HCT116 (cell line): ENCODE results near the gene SAMD15.

Source experiments
- CTCF ChIP-seq, 3 experiments: fragments of 200-600 bp in 1 of 3; sonication (generic) in 1 of 3; IDR thresholded peaks in 2 of 3; conservative IDR thresholded peaks in 1 of 3; 2 replicates each; pipeline ENCODE4 v1.5.1; 2012 to 2017; ENCODE audit warnings: low read depth in 2 of 3, low read length in 2 of 3, antibody characterized with exemption in 1 of 3, borderline replicate concordance in 1 of 3, control low read depth in 1 of 3, mild to moderate bottlenecking in 1 of 3, mixed read lengths in 1 of 3, mixed run types in 1 of 3, moderate library complexity in 1 of 3; ENCODE audit not compliant: insufficient read depth in 1 of 3
- EZH2 ChIP-seq: fragments of 200-600 bp; sonication (generic); IDR thresholded peaks from 2 replicates; pipeline ENCODE4 v1.6.1; 2017; ENCODE audit warnings: antibody characterized with exemption, mixed run types
- EZH2phosphoT487 ChIP-seq: fragments of 200-600 bp; IDR thresholded peaks from 2 replicates; pipeline ENCODE4 v1.6.1; 2018; ENCODE audit warnings: antibody characterized with exemption, borderline replicate concordance
- POLR2A ChIP-seq: IDR thresholded peaks from 2 replicates; pipeline ENCODE4 v1.7.0; 2011; ENCODE audit warnings: borderline replicate concordance; ENCODE audit not compliant: insufficient read depth, insufficient read length; ENCODE audit errors: extremely low read depth
- POLR2AphosphoS5 ChIP-seq: IDR thresholded peaks from 2 replicates; pipeline ENCODE4 v1.6.1; 2011; ENCODE audit warnings: mild to moderate bottlenecking, low read depth, low read length, moderate library complexity
- ZFX ChIP-seq: fragments of 450-650 bp; IDR thresholded peaks from 2 replicates; pipeline ENCODE4 v1.6.1; 2017

- TF ChIP-seq EZH2phosphoT487 (no peak), CTCF (IDR thresholded peaks at IDR 0.05 in 2 of 3, conservative IDR thresholded peaks at IDR 0.05 in 1 of 3; ENCODE audit: borderline replicate concordance in 1 of 3, insufficient read depth in 1 of 3, low read depth in 2 of 3, low read length in 2 of 3) (no peak), POLR2AphosphoS5 (no peak), EZH2 (no peak), POLR2A (no peak), ZFX (no peak)
Observed at GRCh38 chr14:77406086-77406485, 28.9 kb downstream of the SAMD15 start.
